Measurements from ENCODE around the gene ARHGEF9.

DNA sequence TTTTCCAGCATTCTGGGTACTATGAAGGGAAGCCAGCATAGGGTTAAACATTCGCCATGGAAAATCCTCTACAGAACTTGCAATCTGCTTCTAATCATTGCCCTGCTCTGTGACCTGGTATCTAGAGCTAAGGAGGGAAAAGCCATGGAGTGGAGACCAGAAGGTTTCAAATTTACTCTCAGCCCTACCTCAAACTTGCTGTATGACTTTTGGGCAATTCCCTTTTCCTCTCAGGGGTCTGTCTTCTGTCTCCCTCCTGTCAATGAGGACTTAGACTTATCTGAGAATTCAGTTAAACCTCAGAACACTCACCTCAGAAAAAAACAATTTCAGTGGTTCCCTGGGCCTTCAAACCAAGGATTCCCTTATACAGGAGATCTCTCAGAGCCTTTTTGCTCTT, 29.1 kb downstream of the ARHGEF9 start:
- TF ChIP-seq POLR2A (IDR thresholded peaks at IDR 0.05) = no peak
- no peak for TF ChIP-seq CTCF (IDR thresholded peaks at IDR 0.05)

All from adrenal gland (tissue), 5 donors.